ENCODE data around the gene NUF2. TPM values are rescaled to one million over a fixed set of nuclear protein-coding genes. Genes with fewer than 3 reads are reported as not detected.

Gene NUF2
- total RNA-seq, 1 experiment from 2014 or later = 55.3 TPM

- no peak overlapping the region for H3K4me3 ChIP-seq (ENCODE audit: insufficient read depth, low read depth, low read length)
- DNase-seq = peak; percentile 75
- H3K27me3 ChIP-seq (ENCODE audit: control insufficient read depth, insufficient read depth, low read length) = no peaks in the 10 kb centered on the region
- no peaks in the 10 kb centered on the region for H3K36me3 ChIP-seq (replicated peaks; ENCODE audit: control insufficient read depth, insufficient read depth, low read length)
These were observed 78.3 kb downstream of the NUF2 start for GRCh38 chr1:163399976-163400601.

- no peak for DNase-seq
- no peaks in the 10 kb centered on the region for H3K36me3 ChIP-seq (replicated peaks; ENCODE audit: control insufficient read depth, insufficient read depth, low read length)
- no peaks in the 10 kb centered on the region for H3K27me3 ChIP-seq (ENCODE audit: control insufficient read depth, insufficient read depth, low read length)
- no peak overlapping the region for H3K4me3 ChIP-seq (ENCODE audit: insufficient read depth, low read depth, low read length)
These were observed 79.5 kb downstream of the NUF2 start for GRCh38 chr1:163401211-163401610.

Other genes with a start within 250 kb of the NUF2 start
- 4.2 and 7.9 TPM in 2 replicates for gene RGS5, start 119.0 kb upstream of the NUF2 start, total RNA-seq (2014; rRNA removed; shearing (Covaris generic))

Data from H7 (cell line).